Bronchial epithelial cell (primary cell): ENCODE measurements around the gene TMEM121. TPM values are rescaled to one million over a fixed set of nuclear protein-coding genes. Genes with fewer than 3 reads are reported as not detected.

Source experiments
- DNase-seq: peaks from one replicate; pipeline ENCODE4 v3.0.0-alpha.2; 2010; ENCODE audit warnings: low read depth
- FAIRE-seq: peaks from 2 replicates; lab custom pipeline; 2011; peaks lifted over from hg19 to GRCh38; lab: Jason Lieb, UNC
- H3K27me3 ChIP-seq: 2 replicates; pipeline ENCODE4 v1.5.1; 2011; ENCODE audit warnings: low read length; ENCODE audit not compliant: control insufficient read depth, insufficient read depth
- H3K36me3 ChIP-seq: 2 replicates; pipeline ENCODE4 v1.5.1; 2011; ENCODE audit warnings: low read length; ENCODE audit not compliant: control insufficient read depth, insufficient read depth
- H3K4me3 ChIP-seq: 2 replicates; pipeline ENCODE4 v1.5.1; 2011; ENCODE audit warnings: mild to moderate bottlenecking, low read depth, low read length, control low read depth
- total RNA-seq: library from RNA; depleted of rRNA; stranded (reverse); fragments of >200 nt; gene quantifications from 2 replicates; pipeline ENCODE4 v1.2.1, GENCODE V29; 2014
- TF ChIP-seq, protein P1 (sequence below): IDR thresholded peaks from 2 replicates; pipeline ENCODE4 v1.5.1; 2011; ENCODE audit warnings: mild to moderate bottlenecking, moderate library complexity, low read length, control low read depth, inconsistent platforms; ENCODE audit not compliant: insufficient read depth, severe bottlenecking

TMEM121 gene
- total RNA-seq, 1 donor from 2014 or later = 0.53 TPM

- TF ChIP-seq, protein P1, sequence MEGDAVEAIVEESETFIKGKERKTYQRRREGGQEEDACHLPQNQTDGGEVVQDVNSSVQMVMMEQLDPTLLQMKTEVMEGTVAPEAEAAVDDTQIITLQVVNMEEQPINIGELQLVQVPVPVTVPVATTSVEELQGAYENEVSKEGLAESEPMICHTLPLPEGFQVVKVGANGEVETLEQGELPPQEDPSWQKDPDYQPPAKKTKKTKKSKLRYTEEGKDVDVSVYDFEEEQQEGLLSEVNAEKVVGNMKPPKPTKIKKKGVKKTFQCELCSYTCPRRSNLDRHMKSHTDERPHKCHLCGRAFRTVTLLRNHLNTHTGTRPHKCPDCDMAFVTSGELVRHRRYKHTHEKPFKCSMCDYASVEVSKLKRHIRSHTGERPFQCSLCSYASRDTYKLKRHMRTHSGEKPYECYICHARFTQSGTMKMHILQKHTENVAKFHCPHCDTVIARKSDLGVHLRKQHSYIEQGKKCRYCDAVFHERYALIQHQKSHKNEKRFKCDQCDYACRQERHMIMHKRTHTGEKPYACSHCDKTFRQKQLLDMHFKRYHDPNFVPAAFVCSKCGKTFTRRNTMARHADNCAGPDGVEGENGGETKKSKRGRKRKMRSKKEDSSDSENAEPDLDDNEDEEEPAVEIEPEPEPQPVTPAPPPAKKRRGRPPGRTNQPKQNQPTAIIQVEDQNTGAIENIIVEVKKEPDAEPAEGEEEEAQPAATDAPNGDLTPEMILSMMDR = no peak
- Histone ChIP-seq H3K4me3 (no peak overlapping the region), H3K27me3 (peaks cover 4% of the 10 kb centered on the region), H3K36me3 (no peaks in the 10 kb centered on the region)
- no peak for FAIRE-seq
- DNase-seq = no peak
Observed at GRCh38 chr14:105507247-105507646, 19.1 kb upstream of the TMEM121 start.

DNA sequence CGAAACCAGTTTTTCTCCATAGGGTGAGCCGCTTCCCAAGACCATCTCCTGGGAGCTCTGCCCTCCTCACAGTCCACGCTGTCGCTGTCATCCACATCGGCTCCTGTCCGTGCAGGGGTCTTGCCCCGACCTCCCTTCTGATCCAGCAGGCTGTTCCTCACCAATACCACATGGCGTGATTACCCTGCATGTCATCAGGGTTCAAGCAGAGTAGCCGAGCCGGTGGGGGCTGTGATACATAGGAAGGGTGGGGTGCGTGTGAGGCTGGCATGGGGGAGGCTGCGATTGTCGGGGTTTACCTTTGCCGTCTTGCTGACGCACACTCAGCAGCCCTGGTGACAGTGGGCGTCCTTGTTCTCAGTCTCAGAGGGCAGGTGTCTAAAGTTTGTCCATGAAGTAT, 18.3 kb upstream of the TMEM121 start:
- Histone ChIP-seq H3K36me3 (no peaks in the 10 kb centered on the region), H3K27me3 (peaks cover 4% of the 10 kb centered on the region), H3K4me3 (no peak overlapping the region)
- FAIRE-seq = peak; percentile 18
- no peak for DNase-seq
- TF ChIP-seq, protein P1 = no peak

- H3K4me3 ChIP-seq = no peak overlapping the region
- TF ChIP-seq, protein P1 = no peak
- peaks cover 4% of the 10 kb centered on the region for H3K27me3 ChIP-seq
- no peak for DNase-seq
- FAIRE-seq = no peak
- H3K36me3 ChIP-seq = no peaks in the 10 kb centered on the region
Observed at GRCh38 chr14:105508601-105509000, 17.8 kb upstream of the TMEM121 start.

DNA sequence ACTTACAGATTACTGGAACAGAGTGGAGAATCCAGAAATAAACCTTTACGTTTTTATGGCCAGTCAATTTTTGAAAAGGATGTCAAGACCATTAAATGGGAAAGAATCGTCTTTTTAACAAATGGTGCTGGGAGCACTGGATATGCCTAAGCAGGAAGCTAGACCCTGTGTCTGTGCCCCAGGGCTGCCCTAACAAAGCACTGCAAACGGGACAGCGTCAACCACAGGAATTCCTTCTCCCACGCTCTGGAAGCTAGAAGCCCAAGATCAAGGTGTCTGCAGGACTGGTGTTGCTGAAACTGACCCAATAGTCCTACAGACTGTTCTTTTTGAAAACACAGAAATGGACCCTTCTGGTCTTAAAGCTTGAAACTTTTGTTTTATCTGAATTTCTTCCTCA, 9.3 kb upstream of the TMEM121 start:
- DNase-seq (no peak), FAIRE-seq (no peak)
- no peaks in the 10 kb centered on the region for H3K36me3 ChIP-seq
- no peaks in the 10 kb centered on the region for H3K27me3 ChIP-seq
- no peak overlapping the region for H3K4me3 ChIP-seq
- TF ChIP-seq, protein P1 = no peak

DNA sequence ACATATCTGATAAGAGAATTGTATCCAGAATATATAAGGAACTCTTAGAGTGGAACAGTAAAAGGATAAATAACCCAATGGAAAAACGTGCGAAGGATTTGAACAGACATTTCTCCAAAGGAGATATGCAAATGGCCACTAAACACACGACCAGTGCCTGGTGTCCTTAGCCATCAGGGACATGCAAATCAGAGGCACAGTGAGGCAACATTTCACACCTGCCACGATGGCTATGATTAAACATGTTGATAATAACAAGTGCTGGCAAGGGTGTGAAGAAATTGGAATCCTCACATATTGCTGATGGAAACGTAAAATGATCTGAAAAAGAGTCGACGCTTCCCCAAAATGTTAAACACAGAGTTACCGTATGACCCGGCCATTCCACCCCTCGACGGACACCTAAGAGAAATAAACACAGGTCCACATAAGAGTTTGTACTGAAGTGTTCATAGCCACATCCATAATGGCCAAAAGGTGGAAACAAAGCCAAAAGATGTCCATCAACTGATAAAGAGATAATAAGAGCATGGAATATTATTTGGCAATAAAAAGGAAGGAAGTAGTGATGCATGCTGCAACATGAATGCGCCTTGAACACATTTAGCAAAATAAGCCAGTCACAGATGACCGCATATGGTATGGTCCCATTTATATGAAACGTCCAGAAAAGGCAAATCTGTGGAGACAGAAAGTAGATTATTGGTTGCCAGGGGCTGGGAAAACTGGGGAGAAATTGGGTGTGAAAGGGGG, 6.3 kb upstream of the TMEM121 start:
- no peaks in the 10 kb centered on the region for H3K27me3 ChIP-seq
- TF ChIP-seq, protein P1 = no peak
- FAIRE-seq = no peak
- no peak for DNase-seq
- no peak overlapping the region for H3K4me3 ChIP-seq
- H3K36me3 ChIP-seq = no peaks in the 10 kb centered on the region

DNA sequence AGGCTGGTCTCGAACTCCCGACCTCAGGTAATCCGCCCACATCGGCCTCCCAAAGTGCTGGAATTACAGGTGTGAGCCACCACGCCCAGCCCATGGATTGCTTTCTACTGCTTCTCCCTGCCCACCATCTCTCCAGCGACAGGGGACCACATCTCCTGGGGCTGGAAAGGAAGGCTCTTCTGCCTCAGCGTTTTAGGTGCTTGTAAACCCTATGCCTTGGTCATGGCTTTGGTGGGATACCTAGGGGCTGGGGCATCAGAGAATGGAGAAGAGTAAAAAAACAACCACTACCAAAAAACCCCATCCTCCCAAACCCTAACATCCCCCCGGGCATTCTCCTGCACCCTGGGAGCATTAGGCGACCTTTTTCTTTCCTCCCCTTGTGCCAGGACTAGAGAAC, 1.1 kb upstream of the TMEM121 start:
- peaks cover 15% of the 10 kb centered on the region for H3K27me3 ChIP-seq

More for the DNA sequence above, 1.1 kb upstream of the TMEM121 start:
- no peak for DNase-seq
- Histone ChIP-seq H3K36me3 (no peaks in the 10 kb centered on the region), H3K4me3 (no peak overlapping the region)
- TF ChIP-seq, protein P1 = no peak
- no peak for FAIRE-seq
